Activated naive CD8-positive, alpha-beta T cell treated with anti-CD3 and anti-CD28 coated beads, Interleukin-2, amount 10 ng/mL, durations not matched to agents 7 days and 5 days (primary cell): Measurements from ENCODE around the gene AGXT. TPM values are rescaled to one million over a fixed set of nuclear protein-coding genes. Genes with fewer than 3 reads are reported as not detected.
"Not testable (repeated sequence)": the region's sequence is repeated elsewhere in the genome, so short reads cannot be mapped to it uniquely, and the experiment has no call there.

Experiments used
- ATAC-seq: fragments of 150-1000 bp; cut with Tn5 transposase; one replicate; pipeline ENCODE4 v1.10.0; 2021; ENCODE audit warnings: low read depth, moderate library complexity
- POLR2A ChIA-PET: fragments of 350-600 bp; sonication (Branson Sonifier 250); formaldehyde crosslinking; loops from one replicate; lab custom pipeline; 2021; ENCODE audit warnings: antibody characterized with exemption; lab: Charles Lee
- DNase-seq: peaks from one replicate; pipeline ENCODE4 v3.0.0; 2021
- H3K27ac Mint-ChIP-seq: one replicate; pipeline ENCODE4 v1.8.0; 2022; ENCODE audit warnings: mild to moderate bottlenecking, mixed read lengths
- H3K27me3 Mint-ChIP-seq: one replicate; pipeline ENCODE4 v1.8.0; 2022; ENCODE audit warnings: mild to moderate bottlenecking, moderate library complexity, mixed read lengths
- H3K36me3 Mint-ChIP-seq: one replicate; pipeline ENCODE4 v1.8.0; 2021; ENCODE audit warnings: mild to moderate bottlenecking, mixed read lengths
- H3K4me1 Mint-ChIP-seq: one replicate; pipeline ENCODE4 v1.8.0; 2021; ENCODE audit warnings: mixed read lengths
- H3K4me3 Mint-ChIP-seq: one replicate; pipeline ENCODE4 v1.8.0; 2022; ENCODE audit warnings: mild to moderate bottlenecking, moderate library complexity, mixed read lengths
- H3K9me3 Mint-ChIP-seq: one replicate; pipeline ENCODE4 v1.8.0; 2021; ENCODE audit warnings: mixed read lengths
- total RNA-seq, 2 experiments: library from RNA; stranded (reverse); gene quantifications; one replicate each; pipeline ENCODE4 v1.2.3, GENCODE V29; 2021

The AGXT gene
- total RNA-seq, 2 experiments from 2014 or later: not detected

GRCh38 chr2:240833724-240834285, 34.8 kb upstream of the AGXT start:
- ATAC-seq: no peak
- no peak for DNase-seq
- no peaks in the 10 kb centered on the region for H3K9me3 Mint-ChIP-seq
- H3K4me1 Mint-ChIP-seq: peaks cover 2% of the 10 kb centered on the region
- H3K27me3 Mint-ChIP-seq: peaks cover 21% of the 10 kb centered on the region
- H3K27ac Mint-ChIP-seq: no peak overlapping the region
- H3K36me3 Mint-ChIP-seq: no peaks in the 10 kb centered on the region
- no peak overlapping the region for H3K4me3 Mint-ChIP-seq
- POLR2A ChIA-PET: no interaction called here

GRCh38 chr2:240834377-240834975, 34.1 kb upstream of the AGXT start:
- no peak for ATAC-seq
- Mint-ChIP-seq H3K27me3 (peaks cover 17% of the 10 kb centered on the region), H3K4me3 (no peak overlapping the region), H3K4me1 (peaks cover 2% of the 10 kb centered on the region), H3K27ac (no peak overlapping the region), H3K36me3 (no peaks in the 10 kb centered on the region), H3K9me3 (no peaks in the 10 kb centered on the region)
- POLR2A ChIA-PET: no interaction called here
- no peak for DNase-seq

GRCh38 chr2:240835528-240835927, 33.1 kb upstream of the AGXT start:
- POLR2A ChIA-PET: no interaction called here
- ATAC-seq: no peak

GRCh38 chr2:240836781-240837467, 31.7 kb upstream of the AGXT start:
- POLR2A ChIA-PET: no interaction called here
- no peaks in the 10 kb centered on the region for H3K27me3 Mint-ChIP-seq
- H3K4me1 Mint-ChIP-seq: peaks cover under 1% of the 10 kb centered on the region
- H3K4me3 Mint-ChIP-seq: no peak overlapping the region
- no peaks in the 10 kb centered on the region for H3K36me3 Mint-ChIP-seq
- no peak overlapping the region for H3K27ac Mint-ChIP-seq
- ATAC-seq (no peak), DNase-seq (no peak)
- no peaks in the 10 kb centered on the region for H3K9me3 Mint-ChIP-seq

More at GRCh38 chr2:240835528-240835927, 33.1 kb upstream of the AGXT start:
- peaks cover 2% of the 10 kb centered on the region for H3K4me1 Mint-ChIP-seq
- H3K36me3 Mint-ChIP-seq: no peaks in the 10 kb centered on the region
- H3K27me3 Mint-ChIP-seq: peaks cover 7% of the 10 kb centered on the region
- DNase-seq: no peak
- H3K4me3 Mint-ChIP-seq: no peak overlapping the region
- no peaks in the 10 kb centered on the region for H3K9me3 Mint-ChIP-seq
- no peak overlapping the region for H3K27ac Mint-ChIP-seq

GRCh38 chr2:240837621-240838020, 31.0 kb upstream of the AGXT start:
- no peaks in the 10 kb centered on the region for H3K36me3 Mint-ChIP-seq
- POLR2A ChIA-PET: no interaction called here
- H3K27ac Mint-ChIP-seq: no peak overlapping the region
- no peak overlapping the region for H3K4me3 Mint-ChIP-seq
- no peak for DNase-seq
- no peaks in the 10 kb centered on the region for H3K27me3 Mint-ChIP-seq
- no peaks in the 10 kb centered on the region for H3K4me1 Mint-ChIP-seq
- H3K9me3 Mint-ChIP-seq: peaks cover 2% of the 10 kb centered on the region
- ATAC-seq: no peak

- Mint-ChIP-seq H3K27me3 (peaks cover 3% of the 10 kb centered on the region), H3K9me3 (peaks cover 2% of the 10 kb centered on the region), H3K36me3 (no peaks in the 10 kb centered on the region), H3K4me1 (no peaks in the 10 kb centered on the region), H3K4me3 (no peak overlapping the region), H3K27ac (no peak overlapping the region)
- no peak for ATAC-seq
- POLR2A ChIA-PET: no interaction called here
- DNase-seq: no peak
These were observed 29.2 kb upstream of the AGXT start for GRCh38 chr2:240839152-240840143.

GRCh38 chr2:240840435-240841060, 28.1 kb upstream of the AGXT start:
- Mint-ChIP-seq H3K4me1 (no peaks in the 10 kb centered on the region), H3K27ac (no peak overlapping the region), H3K27me3 (peaks cover 3% of the 10 kb centered on the region), H3K36me3 (no peaks in the 10 kb centered on the region), H3K9me3 (peaks cover 4% of the 10 kb centered on the region), H3K4me3 (no peak overlapping the region)
- ATAC-seq (peak; percentile 45), DNase-seq (peak; percentile 32)
- POLR2A ChIA-PET: no interaction called here

- H3K4me1 Mint-ChIP-seq, H3K36me3 Mint-ChIP-seq, POLR2A ChIA-PET: not testable (repeated sequence)
These were observed 22.3 kb upstream of the AGXT start for GRCh38 chr2:240846309-240846708.

GRCh38 chr2:240846873-240847595, 21.6 kb upstream of the AGXT start:
- Mint-ChIP-seq H3K27ac (no peak overlapping the region), H3K9me3 (peaks cover 8% of the 10 kb centered on the region), H3K4me3 (no peak overlapping the region), H3K27me3 (peaks cover 3% of the 10 kb centered on the region), H3K4me1 (no peaks in the 10 kb centered on the region), H3K36me3 (no peaks in the 10 kb centered on the region)
- POLR2A ChIA-PET: no interaction called here
- ATAC-seq: no peak
- no peak for DNase-seq

More at GRCh38 chr2:240846309-240846708, 22.3 kb upstream of the AGXT start:
- not testable (repeated sequence) for H3K9me3 Mint-ChIP-seq, H3K27ac Mint-ChIP-seq, ATAC-seq, H3K27me3 Mint-ChIP-seq, H3K4me3 Mint-ChIP-seq, DNase-seq

GRCh38 chr2:240847817-240848216, 20.8 kb upstream of the AGXT start:
- peaks cover 3% of the 10 kb centered on the region for H3K27me3 Mint-ChIP-seq

GRCh38 chr2:240848900-240849680, 19.5 kb upstream of the AGXT start:
- DNase-seq (no peak), ATAC-seq (no peak)
- Mint-ChIP-seq H3K27ac (no peak overlapping the region), H3K9me3 (peaks cover 6% of the 10 kb centered on the region), H3K4me3 (no peak overlapping the region), H3K27me3 (no peaks in the 10 kb centered on the region), H3K4me1 (no peaks in the 10 kb centered on the region), H3K36me3 (no peaks in the 10 kb centered on the region)
- POLR2A ChIA-PET: no interaction called here

More at GRCh38 chr2:240847817-240848216, 20.8 kb upstream of the AGXT start:
- H3K36me3 Mint-ChIP-seq: no peaks in the 10 kb centered on the region
- H3K4me1 Mint-ChIP-seq: no peaks in the 10 kb centered on the region
- DNase-seq (no peak), ATAC-seq (no peak)
- no peak overlapping the region for H3K4me3 Mint-ChIP-seq
- H3K27ac Mint-ChIP-seq: no peak overlapping the region
- POLR2A ChIA-PET: no interaction called here
- H3K9me3 Mint-ChIP-seq: peaks cover 6% of the 10 kb centered on the region

- peaks cover 9% of the 10 kb centered on the region for H3K9me3 Mint-ChIP-seq
- no peaks in the 10 kb centered on the region for H3K4me1 Mint-ChIP-seq
- DNase-seq: peak; percentile 22
- H3K4me3 Mint-ChIP-seq: no peak overlapping the region
- no peaks in the 10 kb centered on the region for H3K27me3 Mint-ChIP-seq
- ATAC-seq: no peak
- H3K36me3 Mint-ChIP-seq: peaks cover 3% of the 10 kb centered on the region
- POLR2A ChIA-PET: no interaction called here
- no peak overlapping the region for H3K27ac Mint-ChIP-seq
These were observed 18.6 kb upstream of the AGXT start for GRCh38 chr2:240850026-240850425.
